K562 (cell line): ENCODE data around the gene MAP3K7CL. TPM values are rescaled to one million over a fixed set of nuclear protein-coding genes. Genes with fewer than 3 reads are reported as not detected.
A peak's percentile ranks its signal among the peaks of the same experiment; 100 is the strongest.

Source experiments
- ATAC-seq: fragments of 200-7000 bp; cut with Tn5 transposase; 3 replicates; pipeline ENCODE4 v1.9.1; 2020; ENCODE audit warnings: moderate library complexity
- BruUV-seq: library from RNA; stranded (reverse); fragments of 400-500 nt; replicated peaks from 2 replicates; lab custom pipeline; 2021; lab: Mats Ljungman, UMichigan
- CTCF ChIA-PET: fragments of 300-600 bp; formaldehyde crosslinking; extraction: SDS; loops from one replicate; lab custom pipeline; 2021; ENCODE audit warnings: low intra/inter-chr PET ratio; lab: Yijun Ruan, JAX
- POLR2A ChIA-PET: fragments of 300-600, 350-650 bp; sonication (Branson Sonifier 250); formaldehyde crosslinking; extraction: SDS; loops from one replicate; lab custom pipeline; 2021; ENCODE audit warnings: antibody characterized with exemption, inconsistent platforms; lab: Yijun Ruan, JAX
- DNase-seq, 4 experiments: peaks; one replicate each; pipeline versions ENCODE4 v3.0.0 to v3.0.0-alpha.2; 2011 to 2018; ENCODE audit warnings: low spot score in 3 of 4, mixed read lengths in 3 of 4; ENCODE audit errors: extremely low read depth in 1 of 4
- FAIRE-seq: peaks from 2 replicates; lab custom pipeline; 2011; peaks lifted over from hg19 to GRCh38; lab: Jason Lieb, UNC
- H2AFZ ChIP-seq: 2 replicates; pipeline ENCODE4 v1.6.0; 2011; ENCODE audit warnings: low read depth, low read length, control low read depth, inconsistent platforms
- H3K27ac ChIP-seq: fragments of 200-600 bp; 3 replicates; pipeline ENCODE4 v1.8.0; 2011; ENCODE audit warnings: low read depth, mild to moderate bottlenecking, control low read depth, inconsistent platforms, low read length, moderate library complexity, mixed read lengths; ENCODE audit errors: extremely low read depth
- H3K27me3 ChIP-seq, 2 experiments: fragments of 300-600 bp in 1 of 2; 2 replicates in 1 of 2; 3 replicates in 1 of 2; pipeline versions ENCODE4 v1.6.0 to v1.8.0; 2011; ENCODE audit warnings: inconsistent platforms in 2 of 2, low read length in 2 of 2, mild to moderate bottlenecking in 1 of 2, mixed read lengths in 1 of 2, moderate library complexity in 1 of 2; ENCODE audit not compliant: control insufficient read depth in 2 of 2, insufficient read depth in 2 of 2
- H3K36me3 ChIP-seq: fragments of 300-600 bp; 3 replicates; pipeline ENCODE4 v1.8.0; 2011; ENCODE audit warnings: mild to moderate bottlenecking, low read length, inconsistent platforms; ENCODE audit not compliant: control insufficient read depth, insufficient read depth
- H3K4me1 ChIP-seq, 2 experiments: fragments of 200-600 bp in 1 of 2; replicated peaks in 1 of 2; 2 replicates in 1 of 2; 3 replicates in 1 of 2; pipeline versions ENCODE4 v1.5.1 to v1.8.0; 2011; ENCODE audit warnings: inconsistent platforms in 2 of 2, low read length in 2 of 2, mild to moderate bottlenecking in 1 of 2, mixed read lengths in 1 of 2, moderate library complexity in 1 of 2; ENCODE audit not compliant: control insufficient read depth in 2 of 2, insufficient read depth in 2 of 2
- H3K4me2 ChIP-seq: 2 replicates; pipeline ENCODE4 v1.6.1; 2011; ENCODE audit warnings: low read length, control low read depth, inconsistent platforms, mixed read lengths; ENCODE audit not compliant: insufficient read depth
- H3K4me3 ChIP-seq: fragments of 200-600 bp; sonication (generic), shearing (Covaris generic); 2 replicates; pipeline ENCODE4 v1.5.1; 2016; ENCODE audit warnings: control low read depth, inconsistent platforms
- H3K79me2 ChIP-seq: fragments of 200-600 bp; 3 replicates; pipeline ENCODE4 v1.8.0; 2011; ENCODE audit warnings: low read length, inconsistent platforms; ENCODE audit not compliant: control insufficient read depth, insufficient read depth
- H3K9ac ChIP-seq, 2 experiments: 2 replicates each; pipeline versions ENCODE4 v1.6.0 to v1.6.1; 2011; ENCODE audit warnings: low read depth in 2 of 2, low read length in 2 of 2, control low read depth in 1 of 2, inconsistent platforms in 1 of 2, mild to moderate bottlenecking in 1 of 2, mixed read lengths in 1 of 2; ENCODE audit not compliant: insufficient read depth in 1 of 2
- H3K9me1 ChIP-seq: one replicate; pipeline ENCODE4 v1.6.0; 2011; ENCODE audit warnings: inconsistent platforms, mild to moderate bottlenecking, low read length, moderate library complexity; ENCODE audit not compliant: control insufficient read depth, insufficient read depth
- H3K9me3 ChIP-seq: replicated peaks from 2 replicates; pipeline ENCODE4 v1.5.1; 2011; ENCODE audit warnings: low read depth, low read length, inconsistent platforms; ENCODE audit not compliant: control insufficient read depth, insufficient read depth
- H4K20me1 ChIP-seq: replicated peaks from 2 replicates; pipeline ENCODE4 v1.6.1; 2011; ENCODE audit warnings: low read length, inconsistent platforms, mixed read lengths; ENCODE audit not compliant: control insufficient read depth, insufficient read depth
- ELF2 ChIP-seq: fragments of 250-450 bp; sonication (Bioruptor Pico); IDR thresholded peaks from 2 replicates; pipeline ENCODE4 v1.5.0; 2021; ENCODE audit warnings: mild to moderate bottlenecking
- SIRT6 ChIP-seq: IDR thresholded peaks from one replicate; pipeline ENCODE4 v1.6.1; 2012; ENCODE audit warnings: low read depth, mild to moderate bottlenecking, control low read depth, inconsistent platforms, low read length, moderate library complexity
- WGBS: fragments of 100-300 bp; shearing (Covaris generic); methylation state at CpG from one replicate; pipeline ENCODE4 v1.1.6; 2016; ENCODE audit warnings: low coverage, mixed read lengths; ENCODE audit not compliant: insufficient coverage; ENCODE audit errors: missing lambda C conversion rate; 5-methylcytosine and 5-hydroxymethylcytosine counted together
- in situ Hi-C: fragments of 300-500 bp; cut with MboI; formaldehyde crosslinking; loops from 4 replicates; pipeline ENCODE4 v1.15.0; 2018; ENCODE audit warnings: inconsistent platforms, mixed read lengths
- intact Hi-C: fragments of 100-400 bp; cut with micrococcal nuclease; formaldehyde crosslinking; loops from 2 replicates; pipeline ENCODE4 v1.14.2; 2022
- polyA plus RNA-seq, 8 experiments: library from polyadenylated mRNA; depleted of rRNA in 4 of 8; stranded (reverse) in 5 of 8; unstranded in 3 of 8; fragments of >200 nt; fragmentation: Nextera tagmentation in 2 of 8; fragmentation: Illumina TruSeq in 1 of 8; extraction: Ambion mirVana in 2 of 8; extraction: Trizol in 1 of 8; gene quantifications; 2 replicates each; pipeline versions ENCODE4 v1.2.1 to v1.2.3, GENCODE V29; 2011 to 2014; ENCODE audit warnings: inconsistent platforms in 1 of 8, missing spikeins in 1 of 8
- total RNA-seq, 7 experiments: library from RNA; depleted of rRNA in 6 of 7; stranded (reverse); fragments of >200 nt in 6 of 7; fragmentation: Illumina TruSeq in 2 of 7; extraction: Trizol in 2 of 7; gene quantifications; 2 replicates each; pipeline versions ENCODE4 v1.2.1 to v1.2.3, GENCODE V29; 2011 to 2021; ENCODE audit warnings: low replicate concordance in 1 of 7
- TF ChIP-seq, protein P1 (sequence below): sonication (generic); formaldehyde crosslinking; IDR thresholded peaks from 2 replicates; pipeline ENCODE4 v1.9.0; 2022; ENCODE audit warnings: mild to moderate bottlenecking, missing genetic modification reagents
- TF ChIP-seq, protein P2 (sequence below): fragments of 450-650 bp; IDR thresholded peaks from 2 replicates; pipeline ENCODE4 v1.6.1; 2016; ENCODE audit warnings: mild to moderate bottlenecking, moderate library complexity

Gene MAP3K7CL
- total and polyA plus RNA-seq, 9 of the 15 experiments (the other 6 are each of a cell fraction or from before 2014, with no cell fraction given): 0.13 to 0.15 (median 0.14) TPM; not detected in 6

DNA sequence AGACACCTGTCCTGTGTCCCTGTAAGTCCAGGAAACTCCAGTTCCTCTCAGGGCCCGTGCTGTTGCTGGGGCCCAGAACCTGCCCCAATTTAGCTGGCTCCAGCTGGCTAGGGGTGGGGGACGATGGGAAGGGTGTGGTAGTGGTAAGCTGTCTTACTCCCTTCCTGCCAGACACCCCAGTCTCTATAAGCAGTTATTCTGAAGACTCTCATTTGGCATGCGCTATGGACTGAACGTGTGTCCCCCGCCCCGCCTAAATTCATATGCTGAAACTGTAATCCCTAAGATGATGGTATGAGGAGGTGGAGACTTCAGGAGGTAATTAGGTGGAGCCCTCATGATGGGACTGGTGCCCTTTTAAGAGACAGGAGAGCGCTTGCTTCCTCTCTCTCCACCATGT lies 82.0 kb downstream of the MAP3K7CL start:
- Histone ChIP-seq H3K36me3 (no peaks in the 10 kb centered on the region), H3K9me3 (no peaks in the 10 kb centered on the region), H3K79me2 (no peaks in the 10 kb centered on the region), H3K4me2 (no peak overlapping the region), H4K20me1 (no peaks in the 10 kb centered on the region), H3K27me3 (peaks cover 4 to 16% of the 10 kb centered on the region in 2 experiments; a peak in 3 of 5 replicates), H3K4me1 (no peaks in the 10 kb centered on the region), H3K27ac (no peak overlapping the region), H3K9ac (no peak overlapping the region), H2AFZ (no peak overlapping the region), H3K4me3 (no peak overlapping the region), H3K9me1 (no peaks in the 10 kb centered on the region)
- TF ChIP-seq, protein P1, sequence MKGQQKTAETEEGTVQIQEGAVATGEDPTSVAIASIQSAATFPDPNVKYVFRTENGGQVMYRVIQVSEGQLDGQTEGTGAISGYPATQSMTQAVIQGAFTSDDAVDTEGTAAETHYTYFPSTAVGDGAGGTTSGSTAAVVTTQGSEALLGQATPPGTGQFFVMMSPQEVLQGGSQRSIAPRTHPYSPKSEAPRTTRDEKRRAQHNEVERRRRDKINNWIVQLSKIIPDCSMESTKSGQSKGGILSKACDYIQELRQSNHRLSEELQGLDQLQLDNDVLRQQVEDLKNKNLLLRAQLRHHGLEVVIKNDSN (CRISPR knock-in tag): no peak
- TF ChIP-seq, protein P2, sequence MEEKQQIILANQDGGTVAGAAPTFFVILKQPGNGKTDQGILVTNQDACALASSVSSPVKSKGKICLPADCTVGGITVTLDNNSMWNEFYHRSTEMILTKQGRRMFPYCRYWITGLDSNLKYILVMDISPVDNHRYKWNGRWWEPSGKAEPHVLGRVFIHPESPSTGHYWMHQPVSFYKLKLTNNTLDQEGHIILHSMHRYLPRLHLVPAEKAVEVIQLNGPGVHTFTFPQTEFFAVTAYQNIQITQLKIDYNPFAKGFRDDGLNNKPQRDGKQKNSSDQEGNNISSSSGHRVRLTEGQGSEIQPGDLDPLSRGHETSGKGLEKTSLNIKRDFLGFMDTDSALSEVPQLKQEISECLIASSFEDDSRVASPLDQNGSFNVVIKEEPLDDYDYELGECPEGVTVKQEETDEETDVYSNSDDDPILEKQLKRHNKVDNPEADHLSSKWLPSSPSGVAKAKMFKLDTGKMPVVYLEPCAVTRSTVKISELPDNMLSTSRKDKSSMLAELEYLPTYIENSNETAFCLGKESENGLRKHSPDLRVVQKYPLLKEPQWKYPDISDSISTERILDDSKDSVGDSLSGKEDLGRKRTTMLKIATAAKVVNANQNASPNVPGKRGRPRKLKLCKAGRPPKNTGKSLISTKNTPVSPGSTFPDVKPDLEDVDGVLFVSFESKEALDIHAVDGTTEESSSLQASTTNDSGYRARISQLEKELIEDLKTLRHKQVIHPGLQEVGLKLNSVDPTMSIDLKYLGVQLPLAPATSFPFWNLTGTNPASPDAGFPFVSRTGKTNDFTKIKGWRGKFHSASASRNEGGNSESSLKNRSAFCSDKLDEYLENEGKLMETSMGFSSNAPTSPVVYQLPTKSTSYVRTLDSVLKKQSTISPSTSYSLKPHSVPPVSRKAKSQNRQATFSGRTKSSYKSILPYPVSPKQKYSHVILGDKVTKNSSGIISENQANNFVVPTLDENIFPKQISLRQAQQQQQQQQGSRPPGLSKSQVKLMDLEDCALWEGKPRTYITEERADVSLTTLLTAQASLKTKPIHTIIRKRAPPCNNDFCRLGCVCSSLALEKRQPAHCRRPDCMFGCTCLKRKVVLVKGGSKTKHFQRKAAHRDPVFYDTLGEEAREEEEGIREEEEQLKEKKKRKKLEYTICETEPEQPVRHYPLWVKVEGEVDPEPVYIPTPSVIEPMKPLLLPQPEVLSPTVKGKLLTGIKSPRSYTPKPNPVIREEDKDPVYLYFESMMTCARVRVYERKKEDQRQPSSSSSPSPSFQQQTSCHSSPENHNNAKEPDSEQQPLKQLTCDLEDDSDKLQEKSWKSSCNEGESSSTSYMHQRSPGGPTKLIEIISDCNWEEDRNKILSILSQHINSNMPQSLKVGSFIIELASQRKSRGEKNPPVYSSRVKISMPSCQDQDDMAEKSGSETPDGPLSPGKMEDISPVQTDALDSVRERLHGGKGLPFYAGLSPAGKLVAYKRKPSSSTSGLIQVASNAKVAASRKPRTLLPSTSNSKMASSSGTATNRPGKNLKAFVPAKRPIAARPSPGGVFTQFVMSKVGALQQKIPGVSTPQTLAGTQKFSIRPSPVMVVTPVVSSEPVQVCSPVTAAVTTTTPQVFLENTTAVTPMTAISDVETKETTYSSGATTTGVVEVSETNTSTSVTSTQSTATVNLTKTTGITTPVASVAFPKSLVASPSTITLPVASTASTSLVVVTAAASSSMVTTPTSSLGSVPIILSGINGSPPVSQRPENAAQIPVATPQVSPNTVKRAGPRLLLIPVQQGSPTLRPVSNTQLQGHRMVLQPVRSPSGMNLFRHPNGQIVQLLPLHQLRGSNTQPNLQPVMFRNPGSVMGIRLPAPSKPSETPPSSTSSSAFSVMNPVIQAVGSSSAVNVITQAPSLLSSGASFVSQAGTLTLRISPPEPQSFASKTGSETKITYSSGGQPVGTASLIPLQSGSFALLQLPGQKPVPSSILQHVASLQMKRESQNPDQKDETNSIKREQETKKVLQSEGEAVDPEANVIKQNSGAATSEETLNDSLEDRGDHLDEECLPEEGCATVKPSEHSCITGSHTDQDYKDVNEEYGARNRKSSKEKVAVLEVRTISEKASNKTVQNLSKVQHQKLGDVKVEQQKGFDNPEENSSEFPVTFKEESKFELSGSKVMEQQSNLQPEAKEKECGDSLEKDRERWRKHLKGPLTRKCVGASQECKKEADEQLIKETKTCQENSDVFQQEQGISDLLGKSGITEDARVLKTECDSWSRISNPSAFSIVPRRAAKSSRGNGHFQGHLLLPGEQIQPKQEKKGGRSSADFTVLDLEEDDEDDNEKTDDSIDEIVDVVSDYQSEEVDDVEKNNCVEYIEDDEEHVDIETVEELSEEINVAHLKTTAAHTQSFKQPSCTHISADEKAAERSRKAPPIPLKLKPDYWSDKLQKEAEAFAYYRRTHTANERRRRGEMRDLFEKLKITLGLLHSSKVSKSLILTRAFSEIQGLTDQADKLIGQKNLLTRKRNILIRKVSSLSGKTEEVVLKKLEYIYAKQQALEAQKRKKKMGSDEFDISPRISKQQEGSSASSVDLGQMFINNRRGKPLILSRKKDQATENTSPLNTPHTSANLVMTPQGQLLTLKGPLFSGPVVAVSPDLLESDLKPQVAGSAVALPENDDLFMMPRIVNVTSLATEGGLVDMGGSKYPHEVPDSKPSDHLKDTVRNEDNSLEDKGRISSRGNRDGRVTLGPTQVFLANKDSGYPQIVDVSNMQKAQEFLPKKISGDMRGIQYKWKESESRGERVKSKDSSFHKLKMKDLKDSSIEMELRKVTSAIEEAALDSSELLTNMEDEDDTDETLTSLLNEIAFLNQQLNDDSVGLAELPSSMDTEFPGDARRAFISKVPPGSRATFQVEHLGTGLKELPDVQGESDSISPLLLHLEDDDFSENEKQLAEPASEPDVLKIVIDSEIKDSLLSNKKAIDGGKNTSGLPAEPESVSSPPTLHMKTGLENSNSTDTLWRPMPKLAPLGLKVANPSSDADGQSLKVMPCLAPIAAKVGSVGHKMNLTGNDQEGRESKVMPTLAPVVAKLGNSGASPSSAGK: no peak
- no peak for TF ChIP-seq SIRT6
- TF ChIP-seq ELF2 (CRISPR knock-in tag): no peak
- BruUV-seq: no TSS peak
- intact Hi-C loops (no loop called here), in situ Hi-C loops (no loop called here)
- ChIA-PET POLR2A (no interaction called here), CTCF (no interaction called here)
- ATAC-seq (peak; percentile 38; the same call in 2 of the 3 replicates), FAIRE-seq (no peak), DNase-seq (no peak)
- 9% methylated on average over 7 of the region's 7 CpGs for WGBS
